Measurements from ENCODE around the gene FRMD4A.

FRMD4A gene

GRCh38 chr10:14128519-14128918, 202.2 kb downstream of the FRMD4A start:
- TF ChIP-seq TEAD4 (IDR thresholded peaks at IDR 0.05): no peak
- TF ChIP-seq CREB1 (IDR thresholded peaks at IDR 0.05; ENCODE audit: low read depth): no peak

- TF ChIP-seq TAF1 (IDR thresholded peaks at IDR 0.05; ENCODE audit: low read depth) (no peak), NFIC (IDR thresholded peaks at IDR 0.05) (no peak), TCF12 (IDR thresholded peaks at IDR 0.05; ENCODE audit: low read depth) (no peak)
Measured at GRCh38 chr10:14126697-14127440, 203.9 kb downstream of the FRMD4A start.

- TF ChIP-seq TAF1 (IDR thresholded peaks at IDR 0.05; ENCODE audit: low read depth): no peak
Measured at GRCh38 chr10:14125564-14125963, 205.2 kb downstream of the FRMD4A start.

DNA sequence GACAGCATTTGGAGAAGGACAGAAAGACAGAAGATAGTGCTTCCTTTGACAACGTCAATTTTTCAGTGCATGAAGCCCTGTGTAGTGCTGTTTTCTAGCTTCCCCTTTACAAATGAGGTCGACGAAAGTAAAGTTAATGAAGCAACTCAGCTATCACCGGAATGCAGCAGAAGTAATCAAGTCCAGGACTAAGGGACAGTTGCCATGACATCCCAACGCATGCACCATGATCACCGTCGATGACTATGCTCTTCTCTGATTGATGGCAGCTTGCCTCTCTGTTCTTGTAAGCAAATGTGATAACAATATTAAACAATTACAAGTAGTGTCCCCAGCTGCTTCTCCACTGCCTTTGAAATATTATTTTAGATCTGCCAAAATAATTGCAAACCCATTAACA, 205.8 kb downstream of the FRMD4A start:
- no peak for TF ChIP-seq NFIC (IDR thresholded peaks at IDR 0.05)
- no peak for TF ChIP-seq CREB1 (IDR thresholded peaks at IDR 0.05; ENCODE audit: low read depth)
- no peak for TF ChIP-seq TEAD4 (IDR thresholded peaks at IDR 0.05)
- no peak for TF ChIP-seq YY1 (IDR thresholded peaks at IDR 0.05; ENCODE audit: low read depth)
- no peak for TF ChIP-seq TAF1 (IDR thresholded peaks at IDR 0.05; ENCODE audit: low read depth)

DNA sequence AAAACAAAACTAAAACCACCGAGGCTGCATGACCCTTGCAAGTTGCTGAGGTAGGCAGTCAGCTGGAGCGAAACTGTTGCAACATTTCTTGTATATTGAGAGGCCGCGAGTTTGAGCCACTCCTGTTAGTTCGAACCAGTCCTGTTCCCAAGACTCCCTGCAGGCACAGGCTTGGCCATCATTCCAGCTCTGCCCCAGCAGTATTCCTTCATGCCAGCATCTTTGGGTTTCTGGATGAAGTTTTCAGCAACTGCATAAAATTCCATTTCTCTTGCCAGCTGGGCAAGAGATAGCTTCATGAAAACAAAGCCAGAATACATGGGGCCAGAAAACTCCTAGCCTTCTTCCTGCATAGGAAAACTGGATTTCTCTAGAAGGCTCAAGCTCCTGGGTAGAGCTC, 207.6 kb downstream of the FRMD4A start:
- no peak for TF ChIP-seq FOXM1 (IDR thresholded peaks at IDR 0.05; ENCODE audit: borderline replicate concordance, low read depth)
- TF ChIP-seq, protein P1, sequence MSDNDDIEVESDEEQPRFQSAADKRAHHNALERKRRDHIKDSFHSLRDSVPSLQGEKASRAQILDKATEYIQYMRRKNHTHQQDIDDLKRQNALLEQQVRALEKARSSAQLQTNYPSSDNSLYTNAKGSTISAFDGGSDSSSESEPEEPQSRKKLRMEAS (IDR thresholded peaks at IDR 0.05): no peak
- no peak for TF ChIP-seq TCF12 (IDR thresholded peaks at IDR 0.05; ENCODE audit: low read depth)
- TF ChIP-seq TEAD4 (IDR thresholded peaks at IDR 0.05): no peak
- TF ChIP-seq YY1 (IDR thresholded peaks at IDR 0.05; ENCODE audit: low read depth): no peak
- TF ChIP-seq TAF1 (IDR thresholded peaks at IDR 0.05; ENCODE audit: low read depth): no peak
- TF ChIP-seq, protein P2, sequence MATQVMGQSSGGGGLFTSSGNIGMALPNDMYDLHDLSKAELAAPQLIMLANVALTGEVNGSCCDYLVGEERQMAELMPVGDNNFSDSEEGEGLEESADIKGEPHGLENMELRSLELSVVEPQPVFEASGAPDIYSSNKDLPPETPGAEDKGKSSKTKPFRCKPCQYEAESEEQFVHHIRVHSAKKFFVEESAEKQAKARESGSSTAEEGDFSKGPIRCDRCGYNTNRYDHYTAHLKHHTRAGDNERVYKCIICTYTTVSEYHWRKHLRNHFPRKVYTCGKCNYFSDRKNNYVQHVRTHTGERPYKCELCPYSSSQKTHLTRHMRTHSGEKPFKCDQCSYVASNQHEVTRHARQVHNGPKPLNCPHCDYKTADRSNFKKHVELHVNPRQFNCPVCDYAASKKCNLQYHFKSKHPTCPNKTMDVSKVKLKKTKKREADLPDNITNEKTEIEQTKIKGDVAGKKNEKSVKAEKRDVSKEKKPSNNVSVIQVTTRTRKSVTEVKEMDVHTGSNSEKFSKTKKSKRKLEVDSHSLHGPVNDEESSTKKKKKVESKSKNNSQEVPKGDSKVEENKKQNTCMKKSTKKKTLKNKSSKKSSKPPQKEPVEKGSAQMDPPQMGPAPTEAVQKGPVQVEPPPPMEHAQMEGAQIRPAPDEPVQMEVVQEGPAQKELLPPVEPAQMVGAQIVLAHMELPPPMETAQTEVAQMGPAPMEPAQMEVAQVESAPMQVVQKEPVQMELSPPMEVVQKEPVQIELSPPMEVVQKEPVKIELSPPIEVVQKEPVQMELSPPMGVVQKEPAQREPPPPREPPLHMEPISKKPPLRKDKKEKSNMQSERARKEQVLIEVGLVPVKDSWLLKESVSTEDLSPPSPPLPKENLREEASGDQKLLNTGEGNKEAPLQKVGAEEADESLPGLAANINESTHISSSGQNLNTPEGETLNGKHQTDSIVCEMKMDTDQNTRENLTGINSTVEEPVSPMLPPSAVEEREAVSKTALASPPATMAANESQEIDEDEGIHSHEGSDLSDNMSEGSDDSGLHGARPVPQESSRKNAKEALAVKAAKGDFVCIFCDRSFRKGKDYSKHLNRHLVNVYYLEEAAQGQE (IDR thresholded peaks at IDR 0.05; ENCODE audit: low read depth): no peak
- no peak for TF ChIP-seq ZBTB7A (IDR thresholded peaks at IDR 0.05; ENCODE audit: low read depth)
- no peak for TF ChIP-seq CREB1 (IDR thresholded peaks at IDR 0.05; ENCODE audit: low read depth)
- TF ChIP-seq CEBPB (IDR thresholded peaks at IDR 0.05): no peak
- TF ChIP-seq EP300 (IDR thresholded peaks at IDR 0.05; ENCODE audit: borderline replicate concordance): no peak
- no peak for TF ChIP-seq EGR1 (IDR thresholded peaks at IDR 0.05)
- TF ChIP-seq RAD21 (IDR thresholded peaks at IDR 0.05; ENCODE audit: low read depth): no peak
- TF ChIP-seq NFIC (IDR thresholded peaks at IDR 0.05): no peak
- no peak for TF ChIP-seq USF1 (IDR thresholded peaks at IDR 0.05)

DNA sequence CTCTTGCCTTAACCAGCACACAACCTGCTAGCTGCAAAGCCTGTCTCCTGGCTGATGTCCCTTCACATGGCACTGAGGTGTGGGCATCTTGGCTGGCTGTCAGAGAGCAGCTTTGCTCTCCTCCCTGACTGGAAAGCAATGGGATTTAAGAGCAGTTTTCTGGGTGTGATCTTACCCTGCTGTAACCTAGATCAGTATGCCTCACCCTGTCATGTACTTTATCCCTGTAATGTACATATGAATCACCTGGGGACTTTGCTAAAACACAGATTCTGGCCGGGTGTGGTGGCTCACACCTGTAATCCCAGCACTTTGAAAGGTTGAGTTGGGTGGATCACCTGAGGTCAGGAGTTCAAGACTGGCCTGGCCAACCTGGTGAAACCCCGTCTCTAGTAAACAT, 209.9 kb downstream of the FRMD4A start:
- TF ChIP-seq EP300 (IDR thresholded peaks at IDR 0.05; ENCODE audit: borderline replicate concordance): no peak
- no peak for TF ChIP-seq TEAD4 (IDR thresholded peaks at IDR 0.05)
- TF ChIP-seq TCF12 (IDR thresholded peaks at IDR 0.05; ENCODE audit: low read depth): no peak
- TF ChIP-seq NFIC (IDR thresholded peaks at IDR 0.05): no peak
- TF ChIP-seq CREB1 (IDR thresholded peaks at IDR 0.05; ENCODE audit: low read depth): no peak
- no peak for TF ChIP-seq FOXM1 (IDR thresholded peaks at IDR 0.05; ENCODE audit: borderline replicate concordance, low read depth)
- no peak for TF ChIP-seq CEBPB (IDR thresholded peaks at IDR 0.05)
- no peak for TF ChIP-seq YY1 (IDR thresholded peaks at IDR 0.05; ENCODE audit: low read depth)
- TF ChIP-seq, protein P2 (IDR thresholded peaks at IDR 0.05; ENCODE audit: low read depth): no peak
- TF ChIP-seq, protein P1 (IDR thresholded peaks at IDR 0.05): no peak
- TF ChIP-seq TAF1 (IDR thresholded peaks at IDR 0.05; ENCODE audit: low read depth): no peak
- TF ChIP-seq EGR1 (IDR thresholded peaks at IDR 0.05): no peak
- no peak for TF ChIP-seq RAD21 (IDR thresholded peaks at IDR 0.05; ENCODE audit: low read depth)
- no peak for TF ChIP-seq ZBTB7A (IDR thresholded peaks at IDR 0.05; ENCODE audit: low read depth)
- no peak for TF ChIP-seq USF1 (IDR thresholded peaks at IDR 0.05)

DNA sequence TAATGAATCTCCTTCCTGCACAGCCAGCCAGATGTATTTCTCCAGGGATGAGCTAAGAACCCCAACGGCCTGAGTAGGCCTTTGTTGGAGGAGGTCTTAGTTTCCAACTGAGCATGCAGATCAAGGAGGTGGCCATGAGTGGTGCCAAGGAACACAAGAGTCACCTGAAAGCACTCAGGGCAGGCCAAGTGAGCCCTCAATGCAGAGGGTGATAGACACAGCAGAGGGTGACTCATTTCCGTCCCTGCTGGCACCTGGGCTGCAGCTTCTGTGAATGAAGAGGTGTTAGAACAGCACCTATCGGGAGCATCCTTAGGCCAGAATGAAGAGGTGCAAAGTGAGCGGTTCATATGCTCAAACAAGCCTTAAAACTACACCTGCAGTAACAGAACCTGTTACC, 211.8 kb downstream of the FRMD4A start:
- TF ChIP-seq TAF1 (IDR thresholded peaks at IDR 0.05; ENCODE audit: low read depth) (no peak), YY1 (IDR thresholded peaks at IDR 0.05; ENCODE audit: low read depth) (no peak), CREB1 (IDR thresholded peaks at IDR 0.05; ENCODE audit: low read depth) (no peak), TEAD4 (IDR thresholded peaks at IDR 0.05) (no peak), CEBPB (IDR thresholded peaks at IDR 0.05) (no peak), EGR1 (IDR thresholded peaks at IDR 0.05) (no peak), FOXM1 (IDR thresholded peaks at IDR 0.05; ENCODE audit: borderline replicate concordance, low read depth) (no peak), RAD21 (IDR thresholded peaks at IDR 0.05; ENCODE audit: low read depth) (no peak), USF1 (IDR thresholded peaks at IDR 0.05) (no peak), TCF12 (IDR thresholded peaks at IDR 0.05; ENCODE audit: low read depth) (no peak), NFIC (IDR thresholded peaks at IDR 0.05) (no peak), EP300 (IDR thresholded peaks at IDR 0.05; ENCODE audit: borderline replicate concordance) (no peak), ZBTB7A (IDR thresholded peaks at IDR 0.05; ENCODE audit: low read depth) (no peak)
- TF ChIP-seq, protein P2 (IDR thresholded peaks at IDR 0.05; ENCODE audit: low read depth): no peak
- TF ChIP-seq, protein P1 (IDR thresholded peaks at IDR 0.05): no peak

Measured in Ishikawa (cell line).